SH-SY5Y (cell line): ENCODE results near the gene EBF3.

ENCODE experiments used
- GATA2 ChIP-seq: IDR thresholded peaks from 2 replicates; pipeline ENCODE4 v1.6.1; 2011; ENCODE audit warnings: mild to moderate bottlenecking, low read depth, low read length
- GATA3 ChIP-seq: IDR thresholded peaks from 2 replicates; pipeline ENCODE4 v1.6.1; 2011; ENCODE audit warnings: low read depth, mild to moderate bottlenecking, low read length, moderate library complexity

- TF ChIP-seq GATA2 (no peak), GATA3 (no peak)
Measured at GRCh38 chr10:130003787-130004613, 39.9 kb upstream of the EBF3 start.
